ENCODE results near the gene IDE.
"Not testable (repeated sequence)": the region's sequence is repeated elsewhere in the genome, so short reads cannot be mapped to it uniquely, and the experiment has no call there.

The IDE gene

DNA sequence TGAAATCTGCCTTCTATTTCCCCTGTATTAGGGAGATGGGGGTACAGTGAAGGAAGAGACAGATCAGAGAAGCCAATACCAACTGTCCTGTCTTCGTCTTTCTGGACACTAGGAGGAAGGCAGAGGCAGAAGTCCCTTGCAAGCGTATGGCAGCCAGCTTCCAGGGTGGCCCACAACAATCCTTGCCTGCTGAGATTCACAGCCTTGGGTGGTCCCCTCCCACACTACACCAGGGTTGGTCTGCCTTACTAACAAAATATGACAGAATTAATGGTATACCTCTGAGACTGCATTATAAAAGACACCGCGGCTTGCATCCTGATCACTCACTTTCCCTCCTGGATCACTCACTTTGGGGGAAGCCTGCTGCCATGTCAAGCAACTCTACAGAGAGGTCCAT, 90.4 kb downstream of the IDE start:
- no peak for DNase-seq

DNA sequence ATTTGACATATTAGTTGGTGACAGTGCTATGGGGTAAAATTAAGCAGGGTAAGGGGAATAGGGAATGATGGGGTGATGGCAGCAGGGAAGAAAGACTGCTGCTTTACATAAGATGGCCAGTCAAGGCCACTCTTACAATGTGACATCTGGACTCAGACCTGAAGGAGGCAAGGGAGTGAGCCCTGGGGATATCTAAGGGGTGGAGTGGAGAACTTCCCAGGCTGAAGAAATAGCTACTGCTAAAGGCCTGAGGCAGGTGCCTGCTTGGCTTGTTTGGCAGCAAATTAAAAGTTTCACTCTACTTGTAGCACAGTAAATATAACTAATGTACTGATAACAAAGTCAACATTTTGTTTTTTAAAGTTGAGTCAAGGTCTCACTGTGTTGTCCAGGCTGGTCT, 93.5 kb downstream of the IDE start:
- no peak for DNase-seq

DNA sequence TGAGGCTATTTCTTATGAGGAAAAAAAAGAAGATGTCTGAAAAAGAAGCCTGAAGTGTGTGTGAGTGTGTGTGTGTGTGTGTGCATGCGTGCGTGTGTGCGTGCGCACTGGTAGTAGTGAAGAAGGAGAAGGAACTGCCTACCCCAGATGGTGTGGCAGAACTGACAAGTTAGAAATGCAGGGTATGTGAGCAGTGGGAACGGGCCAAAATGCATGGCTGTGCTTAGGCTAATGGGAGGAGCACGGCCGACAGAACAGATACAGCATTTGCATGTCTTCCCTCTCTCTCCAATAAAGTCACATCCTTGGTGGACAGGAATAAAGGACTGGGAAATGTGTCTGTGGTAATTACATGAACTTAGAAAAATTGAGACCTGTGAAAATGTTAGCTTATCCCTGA, 94.3 kb downstream of the IDE start:
- no peak for DNase-seq

DNA sequence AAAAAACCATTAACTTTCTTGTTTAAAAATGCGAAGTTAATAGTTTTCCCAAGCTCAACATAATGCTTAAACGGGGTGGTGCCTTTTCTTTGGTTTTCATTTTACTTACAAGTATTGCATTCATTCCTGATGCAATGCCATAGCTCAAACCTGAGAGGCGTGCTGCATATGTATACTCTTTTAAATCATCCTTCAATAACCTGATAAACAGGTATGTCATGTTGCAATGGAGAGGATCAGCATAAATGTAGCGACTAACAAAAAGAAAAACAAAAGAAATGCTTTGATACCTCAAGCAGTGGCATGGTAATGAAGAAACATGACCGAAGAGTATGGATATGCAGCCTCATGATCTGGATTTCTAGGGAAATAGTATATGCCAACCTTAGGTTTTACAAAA, 95.4 kb downstream of the IDE start:
- no peak for DNase-seq

DNA sequence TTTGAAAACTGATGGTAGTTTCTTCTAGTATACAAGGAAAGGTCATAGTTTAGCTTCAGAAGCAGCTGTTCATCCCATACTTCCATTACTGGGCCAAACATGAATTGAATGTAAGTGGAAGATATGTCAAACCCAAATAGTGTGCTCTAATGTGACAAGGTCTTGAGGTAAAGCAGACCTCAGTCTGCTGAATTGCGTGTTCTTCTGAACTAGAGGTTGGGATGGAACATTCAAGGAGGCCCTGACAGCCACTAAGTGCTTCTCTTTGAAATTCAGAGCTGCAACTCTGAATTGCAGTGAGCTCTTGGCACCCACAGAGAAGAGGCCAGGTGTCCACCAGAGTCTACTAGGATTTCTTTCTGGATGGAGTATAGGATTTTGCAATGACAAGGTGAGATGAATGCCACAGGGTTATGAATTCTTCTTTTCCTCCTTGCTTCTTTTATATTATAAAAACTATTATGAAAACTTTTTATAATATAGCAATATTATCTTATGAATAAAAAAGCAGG, 98.5 kb downstream of the IDE start:
- DNase-seq = no peak

DNA sequence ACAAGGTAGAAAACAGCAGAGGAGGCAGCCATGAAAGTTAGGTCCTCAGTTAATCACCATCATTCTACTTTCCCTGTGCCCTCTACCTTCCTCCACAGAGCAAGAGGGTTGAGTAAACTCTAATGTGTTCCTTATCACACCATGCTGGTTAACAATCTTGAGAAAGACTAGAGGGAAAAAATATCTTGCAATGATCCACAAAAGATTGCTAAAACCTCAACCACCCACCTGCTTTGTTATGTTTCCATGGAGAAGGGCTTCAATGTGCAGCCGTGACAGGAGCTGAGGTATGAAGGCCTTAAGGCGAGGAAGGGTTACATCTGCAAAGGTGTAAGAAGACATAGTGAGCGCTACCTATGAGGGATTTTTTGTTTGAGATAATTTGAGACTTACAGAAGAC, 103.9 kb downstream of the IDE start:
- no peak for DNase-seq

DNA sequence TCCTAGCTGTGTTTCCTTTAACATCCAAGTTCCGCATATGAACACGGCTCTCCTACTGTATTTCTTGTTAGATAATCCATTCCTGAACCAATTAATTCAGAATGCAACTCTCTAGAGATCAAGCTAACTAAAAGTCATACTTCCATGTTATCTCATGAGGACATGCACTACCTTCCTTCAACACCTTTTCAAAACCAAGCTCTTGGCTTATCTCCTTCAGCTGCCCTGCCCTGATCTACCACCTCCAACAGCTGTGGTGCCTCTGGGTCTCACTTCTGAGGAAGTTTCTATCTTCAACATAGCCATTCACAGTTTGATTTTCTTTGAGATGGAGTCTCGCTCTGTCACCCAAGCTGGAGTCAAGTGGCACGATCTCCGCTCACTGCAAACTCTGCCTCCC, 109.5 kb downstream of the IDE start:
- no peak for DNase-seq

DNA sequence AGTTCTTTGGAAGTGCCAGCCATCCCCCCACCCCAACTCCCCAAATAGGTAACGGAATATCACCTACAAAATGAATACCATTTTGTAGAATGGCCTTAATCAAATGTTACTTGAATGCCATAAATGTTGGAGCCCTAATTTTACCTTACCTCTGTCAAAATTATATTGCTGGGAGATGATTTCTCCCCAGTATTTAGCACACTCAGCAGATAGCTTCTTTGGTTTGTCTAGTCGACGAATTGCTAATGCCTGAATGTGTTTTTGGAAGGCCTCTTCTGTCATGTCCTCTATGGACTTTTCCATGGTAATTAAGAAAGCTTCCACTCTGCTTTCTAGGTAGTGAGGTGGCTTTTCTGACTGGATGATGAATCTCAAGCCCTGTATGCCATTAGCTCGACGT, 110.3 kb downstream of the IDE start:
- DNase-seq = no peak

DNA sequence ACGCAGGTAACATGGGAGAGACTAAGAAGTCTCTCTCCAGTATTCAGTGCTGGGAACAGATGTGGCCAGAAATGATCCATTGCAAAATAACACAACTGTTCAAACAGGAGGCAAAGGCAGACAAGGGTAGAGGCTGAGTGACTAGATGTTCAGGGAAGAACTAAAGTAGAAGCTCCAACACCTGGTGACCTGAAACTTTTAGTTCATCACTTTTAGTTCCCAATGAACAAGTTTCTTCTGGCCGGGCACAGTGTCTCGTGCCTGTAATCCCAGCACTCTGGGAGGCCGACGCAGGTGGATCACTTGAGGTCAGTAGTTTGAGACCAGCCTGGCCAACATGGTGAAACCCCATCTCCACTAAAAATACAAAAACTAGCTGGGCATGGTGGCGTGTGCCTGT, 118.9 kb downstream of the IDE start:
- not testable (repeated sequence) for DNase-seq

DNA sequence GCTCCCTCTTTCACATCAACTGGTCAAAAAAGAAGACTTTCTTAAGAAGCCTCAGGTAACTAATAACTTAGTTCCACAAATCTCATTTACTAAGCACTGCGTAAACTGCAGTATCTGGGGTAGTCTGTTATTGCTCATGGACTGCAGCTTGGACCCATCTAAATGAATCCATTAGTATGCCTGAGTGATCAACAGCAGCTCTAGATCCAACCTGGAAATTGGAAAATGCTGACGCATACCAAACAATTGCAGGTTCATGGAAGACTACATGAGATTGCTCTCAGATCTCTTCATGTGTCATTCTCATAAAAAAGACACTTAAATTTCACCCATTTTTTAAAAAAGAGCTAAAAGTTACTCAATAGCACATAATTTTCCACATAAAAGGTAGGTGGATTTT, 121.6 kb downstream of the IDE start:
- DNase-seq = no peak

DNA sequence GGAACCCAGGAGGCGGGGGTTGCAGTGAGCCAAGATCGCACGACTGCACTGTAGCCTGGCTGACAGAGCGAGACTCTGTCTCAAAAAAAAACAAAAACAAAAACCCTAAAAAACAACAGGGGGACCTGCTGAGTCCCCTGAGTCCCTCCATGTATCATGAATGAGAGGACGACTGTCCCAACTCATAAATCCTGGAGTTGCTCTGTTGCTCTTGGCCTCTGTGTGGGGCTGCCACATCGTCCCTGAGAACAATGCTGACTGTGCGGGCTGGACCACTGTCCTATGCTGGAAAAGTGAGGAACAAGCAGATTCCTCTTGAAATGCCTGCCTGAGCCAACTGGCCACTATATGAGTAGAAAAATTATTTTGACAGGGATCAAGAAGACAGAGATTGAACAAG, 122.5 kb downstream of the IDE start:
- DNase-seq = no peak

DNA sequence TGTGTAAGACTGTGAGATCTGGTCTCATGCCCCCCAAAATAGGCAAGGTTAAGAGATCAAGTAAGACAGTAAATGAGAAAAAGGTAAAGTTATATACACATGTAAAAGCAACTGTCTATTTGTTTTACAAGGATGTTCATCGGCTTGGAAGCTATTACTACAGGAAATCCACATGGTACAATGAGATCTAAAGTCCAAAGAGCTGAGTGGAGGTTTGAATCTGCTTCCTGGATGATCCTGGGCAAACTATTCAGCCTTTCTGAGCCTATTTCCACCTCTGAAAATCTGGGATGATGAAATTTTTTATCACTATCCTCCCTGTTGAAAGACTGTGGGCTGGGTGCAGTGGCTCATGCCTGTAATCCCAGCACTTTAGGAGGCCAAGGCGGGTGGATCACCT, 123.0 kb downstream of the IDE start:
- DNase-seq = no peak

DNA sequence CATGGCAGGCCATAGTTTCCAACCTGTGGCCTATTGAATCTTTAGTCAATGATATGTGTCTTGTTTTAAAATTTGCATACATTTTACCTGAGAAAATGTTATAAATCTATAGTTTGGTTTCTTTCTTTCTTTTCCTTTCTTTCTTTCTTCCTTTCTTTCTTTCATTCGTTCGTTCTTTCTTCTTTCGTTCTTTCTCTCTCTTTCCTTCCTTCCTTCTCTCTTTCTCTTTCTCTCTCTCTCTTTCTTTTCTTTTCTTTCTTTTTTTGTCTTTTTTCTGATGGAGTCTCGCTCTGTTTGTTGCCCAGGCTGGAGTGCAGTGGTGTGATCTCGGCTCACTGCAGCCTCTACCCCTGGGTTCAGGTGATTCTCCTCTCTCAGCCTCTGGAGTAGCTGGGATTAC, 133.3 kb downstream of the IDE start:
- no peak for DNase-seq

DNA sequence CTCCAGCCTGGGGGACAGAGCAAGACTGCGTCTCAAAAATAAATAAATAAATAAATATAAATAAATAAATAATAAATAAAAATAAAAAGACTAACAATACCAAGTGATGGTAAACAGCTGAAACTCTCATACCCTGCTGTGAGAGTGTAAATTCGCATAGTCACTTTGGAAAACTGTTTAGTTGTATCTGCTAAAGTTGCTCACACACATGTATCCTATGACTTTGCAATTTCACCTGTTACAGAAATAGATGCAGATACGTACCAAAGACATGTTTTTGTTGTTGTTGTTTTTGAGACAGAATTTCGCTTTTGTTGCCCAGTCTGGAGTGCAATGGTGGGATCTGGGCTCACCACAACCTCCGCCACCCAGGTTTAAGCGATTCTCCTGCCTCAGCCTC, 135.7 kb downstream of the IDE start:
- no peak for DNase-seq

DNA sequence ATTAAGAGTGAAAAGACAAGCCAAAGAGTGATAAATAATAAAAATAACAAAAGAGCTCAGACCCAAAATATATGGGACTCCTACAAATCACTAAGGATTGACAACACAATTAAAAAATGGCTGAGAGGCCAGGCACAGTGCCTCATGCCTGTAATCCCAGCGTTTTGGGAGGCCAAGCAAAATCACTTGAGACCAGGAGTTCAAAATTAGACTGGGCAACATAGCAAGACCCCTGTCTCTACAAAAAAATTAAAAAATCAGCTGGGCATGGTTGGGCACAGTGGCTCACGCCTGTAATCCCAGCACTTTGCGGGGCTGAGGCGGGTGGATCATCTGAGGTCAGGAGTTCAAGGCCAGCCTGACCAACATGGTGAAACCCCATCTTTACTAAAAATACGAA, 137.3 kb downstream of the IDE start:
- no peak for DNase-seq

DNA sequence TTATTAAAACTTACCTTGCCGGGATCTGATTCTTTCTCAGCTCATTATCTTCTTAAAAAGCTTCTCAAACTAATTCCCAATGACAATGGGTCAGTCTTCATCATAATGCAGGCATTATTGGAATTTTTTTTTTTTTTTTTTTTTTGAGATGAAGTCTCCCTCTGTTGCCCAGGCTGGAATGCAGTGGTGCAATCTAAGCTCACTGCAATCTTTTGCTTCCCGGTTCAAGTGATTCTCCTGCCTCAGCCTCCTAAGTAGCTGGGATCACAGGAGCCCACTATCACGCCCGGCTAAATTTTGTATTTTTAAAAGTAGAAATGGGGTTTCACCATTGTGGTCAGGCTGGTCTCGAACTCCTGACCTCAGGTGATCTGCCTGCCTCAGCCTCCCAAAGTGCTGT, 137.8 kb downstream of the IDE start:
- not testable (repeated sequence) for DNase-seq

DNA sequence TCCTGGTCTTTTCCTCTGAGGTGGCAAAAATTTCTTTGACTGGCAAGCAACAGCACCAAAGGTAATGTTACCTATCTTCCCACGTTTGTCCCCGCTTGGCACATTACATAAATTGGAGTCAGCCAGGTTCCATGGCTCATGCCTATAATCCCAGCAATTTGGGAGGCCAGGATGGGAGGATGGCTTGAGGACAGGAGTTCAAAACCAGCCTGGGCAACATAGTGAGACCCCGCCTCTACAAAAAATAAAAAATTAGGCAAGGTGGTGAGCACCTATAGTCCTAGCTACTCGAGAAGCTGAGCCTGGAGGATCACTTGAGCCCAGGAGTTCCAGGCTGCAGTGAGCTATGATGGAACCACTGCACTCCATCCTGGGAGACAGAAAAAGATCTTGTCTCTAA, 139.5 kb downstream of the IDE start:
- DNase-seq = no peak

DNA sequence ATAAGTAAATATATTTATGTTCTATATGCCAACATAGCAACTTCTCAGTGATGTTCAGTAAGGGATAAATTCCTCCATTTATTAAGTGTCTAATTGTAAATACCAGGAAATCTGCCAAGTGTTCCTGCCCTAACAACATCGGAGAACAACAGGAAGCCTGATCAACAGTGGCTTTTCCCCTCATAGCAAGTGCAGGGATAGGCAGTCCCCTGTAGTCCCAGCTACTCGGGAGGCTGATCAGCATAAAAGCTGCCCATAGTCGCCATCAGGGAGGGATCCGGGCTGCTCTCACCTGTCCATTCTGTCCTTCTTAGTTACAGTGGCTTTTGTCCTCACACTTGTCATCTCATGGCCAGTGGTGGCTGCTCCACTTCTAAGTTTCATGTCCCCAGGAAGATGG, 141.3 kb downstream of the IDE start:
- DNase-seq = no peak

DNA sequence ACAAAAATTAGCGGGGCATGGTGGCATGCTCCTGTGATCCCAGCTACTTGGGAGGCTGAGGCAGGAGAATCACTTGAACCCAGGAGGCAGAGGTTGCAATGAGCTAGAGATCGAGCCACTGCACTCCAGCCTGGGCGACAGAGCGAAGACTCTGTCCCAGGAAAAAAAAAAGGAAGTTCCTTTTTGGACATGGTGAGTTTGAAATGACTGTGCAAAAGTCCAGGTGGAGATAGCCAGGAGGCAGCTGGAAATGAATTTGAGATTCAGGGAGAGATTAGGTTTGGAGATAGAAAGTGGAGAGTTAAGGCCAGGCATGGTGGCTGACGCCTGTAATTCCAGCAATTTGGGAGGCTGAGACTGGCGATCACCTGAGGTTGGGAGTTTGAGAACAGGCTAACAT, 143.8 kb downstream of the IDE start:
- no peak for DNase-seq

DNA sequence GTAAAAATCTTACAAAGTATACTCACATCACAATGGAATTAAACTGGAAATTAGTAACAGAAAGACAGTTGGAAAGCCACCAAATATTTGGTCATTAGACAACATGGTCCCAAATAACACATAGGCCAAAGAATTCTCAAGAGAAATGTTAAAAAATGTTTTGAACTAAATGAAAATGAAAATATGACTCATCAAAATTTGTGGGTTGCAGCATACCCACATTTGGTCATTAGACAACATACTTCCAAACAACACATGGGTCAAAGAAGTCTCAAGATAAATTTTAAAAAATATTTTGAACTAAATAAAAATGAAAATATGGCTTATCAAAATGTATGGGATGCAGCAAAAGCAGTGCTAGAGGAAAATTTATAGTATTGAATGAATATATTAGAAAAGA, 152.3 kb downstream of the IDE start:
- no peak for DNase-seq

DNA sequence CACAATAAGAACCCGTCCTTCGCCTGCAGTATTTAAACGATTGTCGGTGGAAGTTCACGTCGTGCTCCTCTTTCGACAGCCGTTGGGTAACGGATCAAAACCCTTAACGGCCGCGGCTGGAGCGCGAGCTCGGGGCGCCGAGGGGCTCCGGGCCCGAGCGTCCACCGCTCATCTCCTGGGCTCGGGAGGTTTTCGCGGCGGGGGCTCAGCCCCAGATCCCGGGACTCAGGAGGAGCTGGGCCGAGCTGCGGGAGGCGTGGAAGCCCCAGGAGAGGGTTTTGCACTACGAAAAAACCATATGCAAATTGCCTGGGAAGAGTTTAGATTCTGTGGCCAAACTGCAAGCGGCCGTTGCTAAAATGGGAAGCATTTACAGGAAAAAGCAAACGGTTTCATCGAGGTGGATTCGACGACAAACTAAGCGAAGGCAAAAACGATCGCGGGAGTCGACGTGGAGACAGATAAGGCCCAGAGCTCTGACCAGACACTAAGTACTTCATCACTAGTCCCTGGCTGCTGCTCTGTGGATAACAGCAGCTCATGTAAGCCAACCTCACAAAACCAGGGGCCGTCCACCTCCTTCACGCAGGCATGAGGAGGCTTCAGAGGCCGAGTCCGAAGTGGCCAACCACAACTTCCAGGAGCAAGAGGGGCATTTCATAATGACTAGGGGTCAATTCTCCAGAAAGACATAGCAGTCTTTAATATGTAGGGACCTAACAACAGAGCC, 153.2 kb downstream of the IDE start:
- DNase-seq = no peak

DNA sequence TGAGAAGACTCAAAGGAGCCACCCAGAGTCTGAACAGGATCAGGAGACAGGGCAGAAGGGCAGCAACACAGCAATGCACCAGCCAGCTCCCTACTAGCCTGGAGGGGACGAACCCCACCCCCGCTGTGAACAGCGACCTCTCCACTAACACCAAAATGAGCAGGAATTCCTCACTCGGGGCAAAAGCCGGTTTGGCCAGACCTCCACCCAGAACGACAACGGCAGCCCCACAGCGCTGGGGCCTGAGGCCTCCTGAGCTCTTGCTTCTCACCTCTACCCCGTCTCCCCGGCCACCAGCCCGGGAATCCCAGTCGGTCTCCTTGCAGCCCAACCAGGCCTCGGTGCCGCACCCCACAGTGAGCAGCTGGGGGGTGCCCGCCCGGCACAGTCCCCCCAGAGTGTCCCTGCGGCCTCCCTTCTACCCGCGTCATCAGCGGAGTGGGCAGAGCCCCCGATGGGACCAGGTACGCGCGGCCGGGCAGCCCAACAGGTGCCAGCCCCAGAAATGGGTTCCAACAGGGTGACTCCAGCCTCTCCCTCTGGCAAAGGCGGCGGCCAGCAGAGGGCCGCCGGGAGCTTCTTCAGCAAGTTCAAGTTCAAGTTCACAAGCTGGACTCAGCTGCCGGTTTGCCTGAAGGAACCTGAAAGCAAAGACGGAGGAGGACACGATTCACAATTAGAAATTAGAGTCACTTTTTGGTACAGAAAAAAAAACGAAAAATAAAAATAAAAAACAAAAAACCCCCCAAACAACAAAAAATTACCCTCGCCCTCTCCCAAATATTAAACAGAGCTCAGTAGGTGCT, 153.9 kb downstream of the IDE start:
- no peak for DNase-seq

DNA sequence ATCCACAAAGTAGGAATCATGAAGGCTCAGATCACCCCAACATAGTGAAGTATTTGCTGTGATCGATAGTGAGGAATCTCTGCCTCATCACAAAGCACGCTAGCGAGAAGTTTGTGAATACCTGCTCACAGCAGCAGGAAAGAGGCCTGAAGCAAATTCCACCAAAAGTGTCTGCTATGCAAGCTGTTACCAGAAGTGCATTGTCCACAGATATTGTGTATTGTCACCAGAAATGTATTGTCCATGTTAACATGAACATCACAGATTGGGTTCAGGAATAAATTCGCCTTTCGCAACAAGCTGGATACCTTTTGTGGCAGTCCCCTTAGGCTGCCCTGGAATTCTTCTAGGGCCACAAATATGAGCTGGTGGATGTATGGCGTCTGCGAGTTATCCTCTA, 155.0 kb downstream of the IDE start:
- no peak for DNase-seq

DNA sequence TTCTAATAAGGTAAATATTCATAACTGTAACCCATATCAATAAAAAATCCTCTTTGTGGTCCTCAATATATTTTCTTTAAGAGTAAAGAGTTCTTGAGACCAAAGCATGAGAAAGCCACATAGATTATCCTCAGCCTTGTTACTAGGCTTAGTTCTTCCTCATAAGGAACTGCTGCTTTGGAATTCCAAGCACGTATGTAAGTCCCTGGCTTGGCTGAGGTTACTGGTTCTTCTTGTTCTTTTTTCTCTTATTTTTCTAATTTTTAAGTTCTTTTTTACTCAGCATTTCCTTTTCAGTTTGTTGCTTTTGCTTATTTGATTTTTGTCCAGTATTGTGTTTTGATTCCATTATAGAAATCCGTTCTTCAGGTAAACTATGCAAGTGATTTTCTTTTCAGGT, 155.7 kb downstream of the IDE start:
- no peak for DNase-seq

DNA sequence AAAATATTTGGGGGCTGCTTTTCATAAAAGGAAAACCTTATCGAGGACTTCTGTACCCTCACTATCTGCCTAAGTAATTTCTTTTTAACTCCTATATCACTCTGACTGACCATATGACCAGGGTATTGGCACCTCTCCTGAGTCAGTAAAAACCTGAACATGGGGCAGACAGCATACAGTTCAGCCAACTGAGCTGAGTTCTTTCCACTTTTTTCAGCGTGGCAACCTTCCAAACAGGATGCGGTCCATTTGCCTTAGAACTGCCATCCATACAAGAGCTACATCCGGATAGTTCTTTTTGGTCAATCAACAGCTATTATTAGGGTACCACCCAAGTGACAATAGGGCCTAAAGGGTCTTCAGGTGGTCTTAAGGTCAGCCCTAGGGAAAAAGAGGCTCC, 160.4 kb downstream of the IDE start:
- DNase-seq = no peak
